SK-N-SH (cell line): ENCODE results near the gene SECTM1. TPM values are rescaled to one million over a fixed set of nuclear protein-coding genes. Genes with fewer than 3 reads are reported as not detected.
"Not testable (repeated sequence)": the region's sequence is repeated elsewhere in the genome, so short reads cannot be mapped to it uniquely, and the experiment has no call there.

ENCODE experiments used
- CTCF ChIA-PET: fragments of 300-600, 350-600 bp; formaldehyde crosslinking; extraction: SDS; loops from one replicate; lab custom pipeline; 2021; lab: Yijun Ruan, JAX
- POLR2A ChIA-PET: fragments of 350-600 bp; sonication (Branson Sonifier 250); formaldehyde crosslinking; extraction: SDS; loops from one replicate; lab custom pipeline; 2020; ENCODE audit warnings: antibody characterized with exemption, inconsistent platforms; lab: Yijun Ruan, JAX
- DNase-seq: peaks from one replicate; pipeline ENCODE4 v3.0.0; 2012
- H2AFZ ChIP-seq: fragments of 200-600 bp; sonication (generic); 2 replicates; pipeline ENCODE4 v1.8.1; 2016; ENCODE audit warnings: antibody characterized with exemption, mild to moderate bottlenecking, low read depth
- H3F3A ChIP-seq: fragments of 200-600 bp; sonication (generic); replicated peaks from 2 replicates; pipeline ENCODE3; 2016; ENCODE audit warnings: antibody characterized with exemption, mild to moderate bottlenecking; ENCODE audit not compliant: insufficient read depth
- H3K27ac ChIP-seq, 2 experiments: fragments of 200-500 bp in 1 of 2; fragments of 200-600 bp in 1 of 2; sonication (Bioruptor generic) in 1 of 2; sonication (generic), shearing (Covaris generic) in 1 of 2; 2 replicates each; pipeline versions ENCODE4 v1.5.1 to v1.6.1; 2014 to 2016; ENCODE audit warnings: low read depth in 2 of 2, inconsistent platforms in 1 of 2, low read length in 1 of 2, mild to moderate bottlenecking in 1 of 2, mixed read lengths in 1 of 2
- H3K27me3 ChIP-seq: fragments of 200-600 bp; sonication (generic), shearing (Covaris generic); 2 replicates; pipeline ENCODE4 v1.6.1; 2016; ENCODE audit warnings: mixed run types; ENCODE audit not compliant: insufficient read depth
- H3K36me3 ChIP-seq, 2 experiments: fragments of 200-500 bp in 1 of 2; fragments of 200-600 bp in 1 of 2; sonication (Bioruptor generic) in 1 of 2; sonication (generic) in 1 of 2; replicated peaks in 1 of 2; 2 replicates each; pipeline versions ENCODE3 to v1.5.1; 2014 to 2016; ENCODE audit warnings: low read length in 1 of 2, mild to moderate bottlenecking in 1 of 2; ENCODE audit not compliant: insufficient read depth in 2 of 2, control insufficient read depth in 1 of 2
- H3K4me1 ChIP-seq, 2 experiments: fragments of 200-500 bp in 1 of 2; fragments of 200-600 bp in 1 of 2; sonication (Bioruptor generic) in 1 of 2; sonication (generic), shearing (Covaris generic) in 1 of 2; 2 replicates each; pipeline versions ENCODE4 v1.5.1 to v1.6.1; 2014 to 2016; ENCODE audit warnings: low read depth in 1 of 2, low read length in 1 of 2, mixed run types in 1 of 2; ENCODE audit not compliant: insufficient read depth in 2 of 2, control insufficient read depth in 1 of 2
- H3K4me2 ChIP-seq: fragments of 200-600 bp; sonication (generic), shearing (Covaris generic); 2 replicates; pipeline ENCODE4 v1.6.1; 2017; ENCODE audit warnings: mixed run types
- H3K4me3 ChIP-seq, 2 experiments: fragments of 200-500 bp in 1 of 2; fragments of 200-600 bp in 1 of 2; sonication (Bioruptor generic) in 1 of 2; sonication (generic), shearing (Covaris generic) in 1 of 2; 2 replicates each; pipeline versions ENCODE4 v1.5.1 to v1.8.1; 2014 to 2016; ENCODE audit warnings: low read depth in 2 of 2, inconsistent platforms in 1 of 2, low read length in 1 of 2, mild to moderate bottlenecking in 1 of 2, mixed read lengths in 1 of 2, moderate library complexity in 1 of 2
- H3K79me2 ChIP-seq: fragments of 200-600 bp; sonication (generic); 2 replicates; pipeline ENCODE4 v1.8.1; 2017; ENCODE audit warnings: mild to moderate bottlenecking; ENCODE audit not compliant: insufficient read depth
- H3K9ac ChIP-seq: fragments of 200-600 bp; sonication (generic); 2 replicates; pipeline ENCODE4 v1.6.1; 2017; ENCODE audit warnings: mixed run types
- H3K9me2 ChIP-seq: fragments of 200-600 bp; sonication (generic); 2 replicates; pipeline ENCODE4 v1.6.1; 2017; ENCODE audit warnings: mixed run types
- H3K9me3 ChIP-seq: fragments of 200-600 bp; sonication (generic); 2 replicates; pipeline ENCODE4 v1.6.1; 2017; ENCODE audit warnings: mixed run types, mild to moderate bottlenecking, moderate library complexity
- H4K20me1 ChIP-seq: fragments of 200-600 bp; sonication (generic); 2 replicates; pipeline ENCODE4 v1.6.1; 2017; ENCODE audit warnings: mild to moderate bottlenecking, mixed run types; ENCODE audit not compliant: insufficient read depth
- CTCF ChIP-seq: fragments of 200-600 bp; sonication (generic); IDR thresholded peaks from 2 replicates; pipeline ENCODE4 v1.6.1; 2017; ENCODE audit warnings: antibody characterized with exemption, mild to moderate bottlenecking, moderate library complexity
- ELF1 ChIP-seq: IDR thresholded peaks from 2 replicates; pipeline ENCODE4 v1.4.0; 2012
- FOSL2 ChIP-seq: IDR thresholded peaks from 2 replicates; pipeline ENCODE4 v1.4.0; 2012; ENCODE audit warnings: low read depth, mild to moderate bottlenecking, moderate library complexity, borderline replicate concordance
- FOXJ3 ChIP-seq: sonication (generic); formaldehyde crosslinking; IDR thresholded peaks from 2 replicates; pipeline ENCODE4 v1.5.1; 2020; ENCODE audit warnings: mild to moderate bottlenecking, missing genetic modification reagents
- GABPA ChIP-seq: IDR thresholded peaks from 2 replicates; pipeline ENCODE4 v1.4.0; 2012; ENCODE audit warnings: low read depth, mild to moderate bottlenecking
- GATA2 ChIP-seq: sonication (generic); formaldehyde crosslinking; IDR thresholded peaks from 2 replicates; pipeline ENCODE4 v1.5.0; 2020; ENCODE audit warnings: mild to moderate bottlenecking, missing genetic modification reagents
- MAX ChIP-seq: IDR thresholded peaks from 2 replicates; pipeline ENCODE4 v1.4.0; 2012; ENCODE audit warnings: low read depth
- MEF2A ChIP-seq: IDR thresholded peaks from 2 replicates; pipeline ENCODE4 v1.4.0; 2012; ENCODE audit warnings: low read depth, borderline replicate concordance
- NFIC ChIP-seq: IDR thresholded peaks from 2 replicates; pipeline ENCODE4 v1.4.0; 2012; ENCODE audit warnings: borderline replicate concordance
- RAD21 ChIP-seq: IDR thresholded peaks from 2 replicates; pipeline ENCODE4 v1.6.1; 2012; ENCODE audit warnings: mild to moderate bottlenecking, low read length
- RCOR1 ChIP-seq: fragments of 150-350 bp; IDR thresholded peaks from 2 replicates; pipeline ENCODE4 v1.6.1; 2017; ENCODE audit warnings: antibody characterized with exemption, low read length
- RFX5 ChIP-seq: IDR thresholded peaks from 2 replicates; pipeline ENCODE4 v1.6.1; 2012; ENCODE audit warnings: mild to moderate bottlenecking, improper control_type of control experiment, low read length
- SMC3 ChIP-seq: IDR thresholded peaks from 2 replicates; pipeline ENCODE4 v1.6.1; 2012; ENCODE audit warnings: low read depth, low read length, improper control_type of control experiment
- TCF12 ChIP-seq: IDR thresholded peaks from 2 replicates; pipeline ENCODE4 v1.4.0; 2012
- YY1 ChIP-seq: IDR thresholded peaks from 2 replicates; pipeline ENCODE4 v1.4.0; 2012; ENCODE audit warnings: low read depth, mild to moderate bottlenecking
- WGBS: methylation state at CpG from one replicate; pipeline ENCODE4 v1.1.6; 2017; ENCODE audit warnings: low lambda C conversion rate; 5-methylcytosine and 5-hydroxymethylcytosine counted together
- polyA plus RNA-seq, 3 experiments: library from polyadenylated mRNA; depleted of rRNA; stranded (reverse); fragments of >200 nt; gene quantifications; 2 replicates each; pipeline ENCODE4 v1.2.3, GENCODE V29; 2012

The SECTM1 gene
- 2.1 and 3.8 TPM in 2 replicates for polyA plus RNA-seq (2012; rRNA removed)
- polyA plus RNA-seq (2012; cell fraction: cytosol; rRNA removed), result 0.82 and 1.6 TPM in 2 replicates
- polyA plus RNA-seq (2012; cell fraction: nucleus; rRNA removed), result 1.3 and 1.4 TPM in 2 replicates

GRCh38 chr17:82333279-82334171 lies at the start of gene SECTM1:
Gene SECTM1, minus strand, starts transcription at chr17:82333766. Its CDS starts 6,526 bp downstream, at chr17:82327240.
- Histone ChIP-seq H3K27me3 (no peaks in the 10 kb centered on the region; the same call in none of the 2 replicates), H2AFZ (no peak within 1 kb of the TSS), H3K4me3 (peak within 1 kb of the TSS; percentile 13 to 31; a peak in 2 of 4 replicates), H3K36me3 (no peaks in the 10 kb centered on the region), H3K9ac (no peak within 1 kb of the TSS), H3K79me2 (no peaks in the 10 kb centered on the region), H4K20me1 (no peaks in the 10 kb centered on the region), H3K4me1 (peaks cover 18 to 45% of the 10 kb centered on the region in 2 experiments; a peak in 3 of 4 replicates), H3K9me2 (no peaks in the 10 kb centered on the region), H3K9me3 (no peaks in the 10 kb centered on the region), H3K4me2 (peak within 1 kb of the TSS; percentile 78), H3F3A (peaks cover 6% of the 10 kb centered on the region), H3K27ac (no peak within 1 kb of the TSS)
- ChIA-PET CTCF (interaction anchor here (0.5 to 6.4 kb wide), 16 partner anchors 9 to 127 kb away, joined by 3 to 69 read pairs (median 4); partner anchors contain the start of gene CCDC57), POLR2A (no interaction called here)
- WGBS, result 28% methylated on average over 64 of the region's 90 CpGs
- TF ChIP-seq GATA2 (CRISPR knock-in tag) (no peak), MAX (0 out of 2 replicates have a peak, but pooled peaks have one; percentile 13)
- DNase-seq, result peak; percentile 77

GRCh38 chr17:82382933-82383255 lies 49.3 kb upstream of the SECTM1 start:
- Histone ChIP-seq H3F3A (peaks cover 5% of the 10 kb centered on the region), H2AFZ (no peak overlapping the region), H3K27ac (no peak overlapping the region), H3K27me3 (peaks cover 29% of the 10 kb centered on the region), H3K4me3 (no peak overlapping the region), H3K4me2 (no peak overlapping the region), H3K79me2 (no peaks in the 10 kb centered on the region), H3K4me1 (peaks cover 6 to 65% of the 10 kb centered on the region in 2 experiments; a peak in 2 of 4 replicates), H3K9me2 (no peaks in the 10 kb centered on the region), H3K9ac (no peak overlapping the region), H3K36me3 (no peaks in the 10 kb centered on the region), H4K20me1 (0 out of 2 replicates have a peak, but pooled peaks cover 8% of the 10 kb centered on the region), H3K9me3 (no peaks in the 10 kb centered on the region)
- CTCF ChIA-PET, result interaction anchor here (1.1 to 2.6 kb wide), 5 partner anchors 16 to 146 kb away, joined by 3 to 9 read pairs (median 5); no protein-coding TSS in a partner anchor
- WGBS, result 61% methylated on average over 11 of the region's 11 CpGs
- DNase-seq, result no peak
- TF ChIP-seq FOSL2 (no peak), NFIC (no peak), MEF2A (no peak), RFX5 (no peak), MAX (no peak), RCOR1 (no peak), CTCF (no peak), GABPA (no peak), YY1 (no peak), RAD21 (no peak), ELF1 (no peak), SMC3 (no peak), TCF12 (no peak), FOXJ3 (CRISPR knock-in tag) (no peak)
- POLR2A ChIA-PET, result no interaction called here

- DNase-seq, H2AFZ ChIP-seq: not testable (repeated sequence)
- CTCF ChIA-PET, result interaction anchor here (1.1 to 2.6 kb wide), 5 partner anchors 17 to 64 kb away, joined by 3 to 9 read pairs (median 5); no protein-coding TSS in a partner anchor
Observed at GRCh38 chr17:82382220-82382932, 48.8 kb upstream of the SECTM1 start.

More at GRCh38 chr17:82382220-82382932, 48.8 kb upstream of the SECTM1 start:
- not testable (repeated sequence) for H3K36me3 ChIP-seq, H3K79me2 ChIP-seq, H3K9me2 ChIP-seq, H3K27ac ChIP-seq, H3K4me3 ChIP-seq, H3K4me2 ChIP-seq, H3K9ac ChIP-seq, H4K20me1 ChIP-seq, H3K9me3 ChIP-seq, H3F3A ChIP-seq
- 86% methylated on average over 21 of the region's 21 CpGs for whole genome bisulfite sequencing
- Histone ChIP-seq H3K27me3 (peaks cover 33% of the 10 kb centered on the region), H3K4me1 (peaks cover 6 to 59% of the 10 kb centered on the region in 2 experiments; a peak in 2 of 4 replicates)
- POLR2A ChIA-PET, result interaction anchor here (0.8 kb wide), 1 partner anchor 50 kb away, joined by 3 read pairs; no protein-coding TSS in a partner anchor
